Thyroid gland (tissue), 4 donors: ENCODE results near the gene MRGPRX4.

Experiments used
- POLR2A ChIP-seq, 2 donors: fragments of 450-650 bp; IDR thresholded peaks; one replicate each; pipeline ENCODE4 v1.6.1; 2017; ENCODE audit warnings: antibody characterized with exemption in 2 of 2, mild to moderate bottlenecking in 2 of 2, moderate library complexity in 1 of 2
- TF ChIP-seq, protein P1 (sequence below), 6 experiments: fragments of 200-600 bp in 3 of 6; fragments of 450-650 bp in 3 of 6; sonication (generic) in 3 of 6; IDR thresholded peaks; one replicate each; pipeline ENCODE4 v1.5.1; 2016 to 2019; ENCODE audit warnings: antibody characterized with exemption in 6 of 6, mild to moderate bottlenecking in 2 of 6, inconsistent platforms in 1 of 6, moderate library complexity in 1 of 6

DNA sequence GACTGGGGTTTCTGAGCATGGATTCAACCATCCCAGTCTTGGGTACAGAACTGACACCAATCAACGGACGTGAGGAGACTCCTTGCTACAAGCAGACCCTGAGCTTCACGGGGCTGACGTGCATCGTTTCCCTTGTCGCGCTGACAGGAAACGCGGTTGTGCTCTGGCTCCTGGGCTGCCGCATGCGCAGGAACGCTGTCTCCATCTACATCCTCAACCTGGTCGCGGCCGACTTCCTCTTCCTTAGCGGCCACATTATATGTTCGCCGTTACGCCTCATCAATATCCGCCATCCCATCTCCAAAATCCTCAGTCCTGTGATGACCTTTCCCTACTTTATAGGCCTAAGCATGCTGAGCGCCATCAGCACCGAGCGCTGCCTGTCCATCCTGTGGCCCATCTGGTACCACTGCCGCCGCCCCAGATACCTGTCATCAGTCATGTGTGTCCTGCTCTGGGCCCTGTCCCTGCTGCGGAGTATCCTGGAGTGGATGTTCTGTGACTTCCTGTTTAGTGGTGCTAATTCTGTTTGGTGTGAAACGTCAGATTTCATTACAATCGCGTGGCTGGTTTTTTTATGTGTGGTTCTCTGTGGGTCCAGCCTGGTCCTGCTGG is 35.3 kb upstream of the MRGPRX4 start:
- TF ChIP-seq, protein P1, sequence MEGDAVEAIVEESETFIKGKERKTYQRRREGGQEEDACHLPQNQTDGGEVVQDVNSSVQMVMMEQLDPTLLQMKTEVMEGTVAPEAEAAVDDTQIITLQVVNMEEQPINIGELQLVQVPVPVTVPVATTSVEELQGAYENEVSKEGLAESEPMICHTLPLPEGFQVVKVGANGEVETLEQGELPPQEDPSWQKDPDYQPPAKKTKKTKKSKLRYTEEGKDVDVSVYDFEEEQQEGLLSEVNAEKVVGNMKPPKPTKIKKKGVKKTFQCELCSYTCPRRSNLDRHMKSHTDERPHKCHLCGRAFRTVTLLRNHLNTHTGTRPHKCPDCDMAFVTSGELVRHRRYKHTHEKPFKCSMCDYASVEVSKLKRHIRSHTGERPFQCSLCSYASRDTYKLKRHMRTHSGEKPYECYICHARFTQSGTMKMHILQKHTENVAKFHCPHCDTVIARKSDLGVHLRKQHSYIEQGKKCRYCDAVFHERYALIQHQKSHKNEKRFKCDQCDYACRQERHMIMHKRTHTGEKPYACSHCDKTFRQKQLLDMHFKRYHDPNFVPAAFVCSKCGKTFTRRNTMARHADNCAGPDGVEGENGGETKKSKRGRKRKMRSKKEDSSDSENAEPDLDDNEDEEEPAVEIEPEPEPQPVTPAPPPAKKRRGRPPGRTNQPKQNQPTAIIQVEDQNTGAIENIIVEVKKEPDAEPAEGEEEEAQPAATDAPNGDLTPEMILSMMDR (IDR thresholded peaks at IDR 0.05) = no peak
- no peak for TF ChIP-seq POLR2A (IDR thresholded peaks at IDR 0.05)
